T47D (cell line): ENCODE measurements around the gene ZNF420.
"Not testable (repeated sequence)": the region's sequence is repeated elsewhere in the genome, so short reads cannot be mapped to it uniquely, and the experiment has no call there.

Experiments used
- DNase-seq, 2 experiments: peaks; one replicate each; pipeline versions ENCODE4 v3.0.0 to v3.0.0-alpha.2; 2011 to 2012; ENCODE audit warnings: low read depth in 1 of 2, low spot score in 1 of 2
- JUND ChIP-seq: IDR thresholded peaks from 2 replicates; pipeline ENCODE4 v1.6.1; 2012; ENCODE audit warnings: low read depth
- in situ Hi-C: cut with HindIII; loops from 2 replicates; pipeline ENCODE4 v1.10.0; 2016; ENCODE audit warnings: low sequenced_read_pairs, low pct_unique_long_range_greater_than_20kb

Gene ZNF420

DNA sequence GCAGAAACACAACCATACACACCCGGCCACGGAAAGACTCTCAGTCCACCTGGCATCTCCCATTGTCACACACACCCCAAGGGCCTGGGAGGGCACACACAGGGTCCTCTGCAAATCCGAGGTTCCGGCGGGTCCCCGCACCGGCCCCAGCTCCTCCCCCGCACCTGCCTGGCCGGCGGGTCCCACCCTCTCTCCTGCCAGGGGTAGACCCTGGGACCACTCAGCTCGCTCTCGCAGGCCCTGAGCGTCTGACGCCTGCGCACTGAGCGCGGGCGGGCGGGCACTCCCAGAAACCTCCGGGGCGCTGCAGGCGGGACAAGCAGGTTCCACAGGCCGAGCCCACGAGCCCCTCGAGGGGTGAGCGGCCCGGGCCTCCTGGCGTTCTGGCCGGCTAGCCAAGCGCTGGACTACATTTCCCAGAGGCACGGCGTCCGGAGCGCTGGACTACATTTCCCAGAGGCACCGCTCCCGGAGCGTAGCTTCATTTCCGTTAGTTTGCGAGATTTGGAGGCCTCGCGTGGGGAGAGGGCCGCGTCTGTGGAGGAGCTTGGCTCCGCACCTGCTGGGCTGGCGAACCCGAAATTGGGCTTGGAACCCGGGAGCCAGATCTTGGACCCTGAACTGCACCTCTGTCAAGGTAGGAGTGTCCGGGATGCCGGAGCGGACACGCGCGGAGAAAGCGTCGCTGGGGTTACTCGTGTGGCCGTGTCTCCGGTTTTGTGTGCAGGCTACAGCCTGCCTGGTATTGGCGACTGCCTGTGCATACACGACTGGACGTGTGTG, at the start of gene ZNF420:
Gene ZNF420 (plus strand): TSS at position 500 of the 783 bp plus-strand sequence. CDS start 10,686 bp downstream, outside the sequence.
- DNase-seq = peak; percentile 53 to 97

DNA sequence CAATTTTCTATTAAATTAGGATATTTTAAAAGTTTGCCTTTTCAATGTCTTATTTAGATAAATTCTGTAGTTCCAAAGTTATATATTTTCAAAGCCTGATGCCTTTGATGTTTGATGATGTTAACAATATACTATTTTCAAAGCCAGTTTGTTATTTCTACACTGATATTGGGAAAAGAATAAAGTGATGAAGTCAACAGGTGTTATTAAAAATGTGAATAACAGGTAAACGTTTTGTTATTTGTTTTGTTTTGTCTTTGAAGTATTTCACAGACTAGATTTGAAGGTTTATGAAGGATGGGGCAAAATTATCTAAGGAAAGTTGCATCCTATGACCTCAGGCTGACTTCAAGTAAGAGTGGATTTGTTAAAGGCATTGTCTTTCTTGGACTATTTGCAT, 33.1 kb upstream of the ZNF420 start:
- in situ Hi-C loops = no loop called here
- no peak for TF ChIP-seq JUND
- DNase-seq = no peak

More for the DNA sequence above, at the start of gene ZNF420:
- in situ Hi-C loops = no loop called here
- no peak for TF ChIP-seq JUND

DNA sequence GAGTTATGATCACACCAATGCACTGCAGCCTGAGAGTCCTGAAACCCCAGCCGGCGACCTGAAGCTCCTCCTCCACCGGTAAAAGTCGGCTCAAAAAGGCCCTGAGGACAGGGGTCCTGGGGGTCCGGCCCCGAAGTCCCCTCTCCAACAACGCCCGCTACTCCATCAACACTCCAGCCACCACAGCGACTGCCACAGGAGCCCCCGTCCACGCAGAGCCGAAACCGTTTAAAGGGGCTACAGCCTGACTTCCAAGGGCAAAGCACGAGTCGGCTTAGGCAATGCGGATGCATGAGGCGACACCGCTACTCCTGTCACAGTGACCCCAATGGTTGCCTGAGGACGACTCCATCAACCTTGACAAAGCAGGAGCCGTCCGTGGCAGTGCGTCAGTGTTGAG, 22.9 kb upstream of the ZNF420 start:
- no peak for TF ChIP-seq JUND
- in situ Hi-C loops = no loop called here
- no peak for DNase-seq

DNA sequence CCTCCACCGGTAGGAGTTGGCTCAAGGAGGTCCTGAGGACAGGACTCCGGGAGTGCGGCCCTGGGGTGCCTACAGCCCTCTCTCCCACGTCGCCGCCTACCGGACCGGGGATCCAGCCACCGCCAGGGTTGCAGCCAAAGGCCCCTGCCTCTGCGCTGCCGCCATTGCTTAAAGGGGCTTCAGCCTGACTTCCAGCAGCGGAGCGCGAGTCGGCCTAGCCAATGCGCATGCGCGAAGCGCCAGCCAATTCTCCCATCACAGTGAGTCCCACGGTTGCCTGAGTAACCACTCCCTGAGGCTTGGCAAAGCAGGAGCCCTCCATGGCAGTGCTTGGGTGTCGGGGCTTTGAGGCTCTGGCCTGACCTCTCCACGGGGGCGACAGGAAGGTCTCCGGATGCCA, 21.5 kb upstream of the ZNF420 start:
- in situ Hi-C loops = no loop called here
- TF ChIP-seq JUND = no peak
- no peak for DNase-seq

DNA sequence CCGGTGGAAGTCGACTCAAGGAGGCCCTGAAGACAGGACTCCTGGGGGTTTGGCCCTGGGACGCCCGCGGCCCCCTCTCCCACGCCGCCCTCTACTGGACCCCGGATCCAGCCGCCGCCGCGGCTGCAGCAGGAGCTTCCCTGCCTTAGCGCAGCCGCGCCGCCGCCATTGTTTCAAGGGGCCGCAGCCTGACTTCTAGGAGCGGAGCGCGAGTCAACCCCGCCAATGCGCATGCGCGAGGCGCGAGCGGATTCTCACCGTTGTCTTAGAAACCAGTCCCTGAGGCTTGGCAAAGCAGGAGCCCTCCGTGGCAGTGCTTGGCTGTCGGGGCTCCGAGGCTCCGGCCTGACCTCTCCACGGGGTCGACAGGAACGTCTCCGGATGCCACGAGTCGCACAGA, 19.1 kb upstream of the ZNF420 start:
- in situ Hi-C loops = no loop called here

DNA sequence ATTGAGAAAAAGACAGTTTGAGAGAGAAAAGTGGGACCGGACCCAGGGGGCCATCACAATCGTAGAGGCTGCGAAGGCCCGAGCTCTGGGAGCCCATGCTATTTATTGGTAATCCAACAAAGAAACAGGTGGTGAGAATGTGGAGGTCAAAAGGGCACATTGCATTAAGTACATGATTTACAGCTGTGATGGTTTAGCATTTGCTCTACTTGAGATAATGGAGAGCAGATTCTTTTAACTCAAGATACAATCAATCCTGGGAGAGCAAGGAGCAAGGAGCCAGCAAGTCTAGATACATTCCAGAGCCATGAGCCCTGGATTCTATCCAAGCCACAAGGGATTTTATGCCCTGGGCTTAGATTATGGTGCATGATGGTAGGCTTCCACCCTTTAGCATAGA, 13.3 kb upstream of the ZNF420 start:
- DNase-seq = peak in 1 of 2 experiments; percentile 29
- in situ Hi-C loops = not testable (repeated sequence)

More for the DNA sequence above, 19.1 kb upstream of the ZNF420 start:
- TF ChIP-seq JUND = no peak
- DNase-seq = no peak

DNA sequence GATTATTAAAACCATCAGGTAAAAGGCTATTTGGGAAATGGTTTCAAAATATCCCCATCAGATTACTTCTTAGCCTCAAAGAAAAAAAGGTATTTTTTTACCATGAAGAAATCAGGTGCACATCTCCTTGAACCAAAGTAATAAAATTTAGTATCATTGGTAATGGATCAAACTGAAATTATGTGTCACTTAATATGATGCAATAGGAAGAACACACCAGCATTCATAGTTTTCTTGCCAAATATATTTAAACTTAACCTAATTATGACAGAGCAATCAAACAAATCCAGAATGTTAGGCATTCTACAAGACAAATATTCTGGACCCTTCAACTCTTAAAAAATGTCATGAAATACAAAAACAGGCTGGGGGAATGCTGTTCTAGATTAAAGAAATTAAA, 4.1 kb upstream of the ZNF420 start:
- DNase-seq = no peak
- in situ Hi-C loops = no loop called here
- TF ChIP-seq JUND = no peak

DNA sequence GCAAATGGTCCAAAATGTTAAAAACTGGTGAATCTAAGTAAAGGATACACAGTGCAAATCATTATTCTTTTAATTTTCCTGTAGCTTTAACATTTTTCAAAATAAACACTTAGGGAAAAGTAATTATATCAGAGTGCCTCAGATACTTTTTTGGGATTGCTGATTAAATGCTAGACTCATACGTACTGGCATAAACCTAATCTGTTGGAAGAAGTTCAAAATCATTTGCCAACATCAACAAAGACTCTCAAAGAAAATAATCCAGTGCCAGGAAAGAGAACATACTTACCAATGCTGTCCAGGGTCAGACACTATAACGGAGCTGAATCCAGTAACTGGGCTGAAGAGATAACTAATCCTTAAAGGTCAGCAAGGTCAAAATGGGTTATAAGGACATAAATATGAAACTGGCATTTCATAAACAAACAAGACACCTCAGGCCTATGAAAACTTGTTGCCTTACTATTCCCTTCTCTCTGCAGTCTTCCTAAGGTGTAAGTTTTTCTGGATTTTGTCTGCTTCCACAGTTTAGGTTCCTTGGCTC, 3.3 kb upstream of the ZNF420 start:
- DNase-seq = no peak
- no peak for TF ChIP-seq JUND
- in situ Hi-C loops = no loop called here

DNA sequence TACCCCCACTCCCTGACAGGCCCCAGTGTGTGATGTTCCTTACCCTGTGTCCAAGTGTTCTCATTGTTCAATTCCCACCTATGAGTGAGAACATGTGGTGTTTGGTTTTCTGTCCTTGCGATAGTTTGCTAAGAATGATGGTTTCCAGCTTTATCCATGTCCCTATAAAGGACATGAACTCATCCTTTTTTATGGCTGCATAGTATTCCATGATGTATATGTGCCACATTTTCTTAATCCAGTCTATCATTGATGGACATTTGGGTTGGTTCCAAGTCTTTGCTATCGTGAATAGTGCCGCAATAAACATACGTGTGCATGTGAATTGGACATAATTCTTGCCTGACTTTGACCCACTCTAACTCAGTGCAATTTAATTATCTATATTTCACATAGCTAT, 1.7 kb upstream of the ZNF420 start:
- DNase-seq, in situ Hi-C loops: not testable (repeated sequence)

DNA sequence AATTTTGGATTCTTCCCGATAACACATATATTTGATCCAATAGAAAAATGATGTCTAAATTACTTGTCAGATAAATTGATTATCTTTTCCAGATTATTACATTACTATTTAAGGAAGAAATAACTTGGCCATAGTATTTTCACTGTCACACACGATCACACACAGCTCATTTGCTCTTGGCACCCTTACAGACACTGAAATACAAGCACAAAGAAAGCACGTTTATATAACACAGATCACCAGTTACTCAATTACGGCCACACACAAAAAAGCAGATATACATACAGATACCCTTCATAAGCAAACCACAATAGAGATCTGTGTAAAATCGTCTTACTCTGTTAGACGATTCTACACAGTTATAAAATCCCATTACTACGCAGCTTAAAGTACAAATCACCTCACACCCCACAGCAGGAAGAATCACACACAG, 716 bp upstream of the ZNF420 start:
- TF ChIP-seq JUND = no peak
- in situ Hi-C loops = no loop called here
- no peak for DNase-seq

DNA sequence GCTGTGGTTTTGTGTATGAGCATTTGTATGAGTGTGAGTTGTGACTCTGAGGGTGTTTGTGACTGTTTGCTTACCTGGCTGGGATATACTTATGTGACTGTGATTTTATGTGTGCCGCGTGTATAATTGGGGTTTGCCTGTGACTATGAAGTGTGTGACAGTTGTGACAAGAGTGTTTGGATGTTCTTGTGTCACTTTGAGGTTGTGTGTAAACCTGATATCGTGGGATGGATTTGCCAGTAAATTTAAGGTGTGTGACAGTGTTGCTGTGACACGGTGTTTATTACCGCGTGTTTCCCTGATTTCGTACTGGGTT, 442 bp downstream of the ZNF420 start:
- no peak for DNase-seq
- in situ Hi-C loops = no loop called here

DNA sequence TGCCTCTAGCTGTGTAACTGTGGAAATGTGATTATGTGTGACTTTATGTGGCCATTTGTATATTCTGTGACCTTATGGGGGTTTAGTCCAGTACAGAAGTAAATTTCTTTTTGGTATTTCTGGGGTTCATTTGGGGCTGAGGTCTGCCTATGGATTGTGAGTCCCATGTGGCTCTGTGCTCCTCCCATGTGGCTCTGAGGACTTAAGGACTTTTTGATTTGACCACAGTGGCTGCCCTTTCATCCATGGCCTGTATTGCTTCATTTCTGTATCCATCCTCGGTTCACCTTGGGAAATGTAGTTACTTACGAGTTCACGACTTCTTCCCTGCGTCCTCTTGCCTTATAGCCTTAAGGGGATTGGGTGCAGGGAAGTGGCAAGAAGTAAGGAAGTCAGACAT, 1.0 kb downstream of the ZNF420 start:
- in situ Hi-C loops = no loop called here
- TF ChIP-seq JUND = no peak
- no peak for DNase-seq

More for the DNA sequence above, 442 bp downstream of the ZNF420 start:
- no peak for TF ChIP-seq JUND

DNA sequence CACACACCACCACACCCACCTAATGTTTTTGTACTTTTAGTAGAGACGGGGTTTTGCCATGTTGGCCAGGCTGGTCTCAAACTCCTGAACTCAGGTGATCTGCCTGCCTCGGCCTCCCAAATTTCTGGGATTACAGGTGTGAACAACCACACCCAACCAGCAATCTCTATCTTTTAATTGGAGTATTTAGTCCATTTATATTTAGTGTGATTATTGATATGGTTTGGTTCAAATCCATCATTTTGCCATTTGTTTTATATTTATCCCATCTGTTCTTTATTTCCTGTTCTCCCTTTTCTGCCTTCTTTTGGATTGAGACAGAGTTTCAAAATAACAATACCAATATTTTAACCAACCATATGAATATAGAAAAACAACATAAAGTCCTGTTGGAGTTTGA, 4.1 kb downstream of the ZNF420 start:
- in situ Hi-C loops = no loop called here
- no peak for TF ChIP-seq JUND
- DNase-seq = no peak

DNA sequence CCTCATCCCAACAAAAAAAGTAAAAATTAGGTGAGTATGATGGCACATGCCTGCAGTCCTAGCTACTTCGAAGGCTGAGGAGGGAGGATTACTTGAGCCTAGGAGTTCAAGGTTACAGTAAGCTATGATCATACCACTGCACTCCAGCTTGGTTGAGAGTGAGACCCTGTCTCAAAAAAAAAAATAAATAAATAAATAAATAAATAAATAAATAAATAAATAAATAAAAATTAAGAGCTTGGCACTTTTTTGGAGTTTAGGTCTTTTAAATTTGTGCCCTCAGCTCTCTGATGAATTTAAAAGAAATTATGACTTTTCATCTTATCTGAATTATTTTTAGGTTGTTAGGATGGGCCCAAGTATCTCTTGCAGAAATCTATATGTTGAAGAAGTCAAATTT, 8.9 kb downstream of the ZNF420 start:
- no peak for TF ChIP-seq JUND
- in situ Hi-C loops = no loop called here
- DNase-seq = no peak
